ENCODE results near the gene GNG4.

Gene GNG4

DNA sequence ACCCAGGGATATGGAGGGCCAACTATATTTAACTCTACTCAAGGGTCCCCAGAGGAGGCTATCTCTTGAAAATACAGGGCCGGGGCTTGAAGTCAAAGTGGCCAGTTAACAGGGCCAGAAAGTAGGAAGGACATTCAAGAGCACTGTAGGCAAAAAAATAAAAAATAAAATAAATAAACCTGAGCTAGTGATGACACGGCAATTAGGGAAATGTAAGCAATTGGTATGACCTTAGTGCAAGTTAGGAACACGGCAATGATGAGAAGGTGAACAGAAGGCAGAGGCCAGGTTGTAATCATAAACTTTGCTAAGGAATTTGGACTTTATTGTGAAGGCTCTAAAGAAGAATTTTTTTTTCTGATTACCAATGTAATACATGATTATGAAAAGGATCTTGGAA lies 142.0 kb downstream of the GNG4 start:
- DNase-seq (ENCODE audit: low read depth, low spot score) = no peak
- no peak for TF ChIP-seq CTCF (IDR thresholded peaks at IDR 0.05; ENCODE audit: low read depth, low read length)
- in situ Hi-C loops (cut with HindIII; ENCODE audit: low sequenced_read_pairs) = no loop called here
- H3K4me3 ChIP-seq (ENCODE audit: low read depth, low read length) = no peak overlapping the region

GRCh38 chr1:235504494-235505222 lies 144.9 kb downstream of the GNG4 start:
- in situ Hi-C loops (cut with HindIII; ENCODE audit: low sequenced_read_pairs) = no loop called here
- TF ChIP-seq CTCF (IDR thresholded peaks at IDR 0.05; ENCODE audit: low read depth, low read length) = peak; percentile 85
- DNase-seq (ENCODE audit: low read depth, low spot score) = peak; percentile 100
- peak overlapping the region; percentile 74 for H3K4me3 ChIP-seq (ENCODE audit: low read depth, low read length)

- no peak for TF ChIP-seq CTCF (IDR thresholded peaks at IDR 0.05; ENCODE audit: low read depth, low read length)
- no peak for DNase-seq (ENCODE audit: low read depth, low spot score)
- H3K4me3 ChIP-seq (ENCODE audit: low read depth, low read length) = peak within 1 kb of the TSS; percentile 74
- in situ Hi-C loops (cut with HindIII; ENCODE audit: low sequenced_read_pairs) = no loop called here
Measured at GRCh38 chr1:235504122-235504493, 145.5 kb downstream of the GNG4 start, which contains the start of gene B3GALNT2. TSS of gene B3GALNT2 (minus strand) at chr1:235504452. CDS start at chr1:235504252, 200 bp downstream.

DNA sequence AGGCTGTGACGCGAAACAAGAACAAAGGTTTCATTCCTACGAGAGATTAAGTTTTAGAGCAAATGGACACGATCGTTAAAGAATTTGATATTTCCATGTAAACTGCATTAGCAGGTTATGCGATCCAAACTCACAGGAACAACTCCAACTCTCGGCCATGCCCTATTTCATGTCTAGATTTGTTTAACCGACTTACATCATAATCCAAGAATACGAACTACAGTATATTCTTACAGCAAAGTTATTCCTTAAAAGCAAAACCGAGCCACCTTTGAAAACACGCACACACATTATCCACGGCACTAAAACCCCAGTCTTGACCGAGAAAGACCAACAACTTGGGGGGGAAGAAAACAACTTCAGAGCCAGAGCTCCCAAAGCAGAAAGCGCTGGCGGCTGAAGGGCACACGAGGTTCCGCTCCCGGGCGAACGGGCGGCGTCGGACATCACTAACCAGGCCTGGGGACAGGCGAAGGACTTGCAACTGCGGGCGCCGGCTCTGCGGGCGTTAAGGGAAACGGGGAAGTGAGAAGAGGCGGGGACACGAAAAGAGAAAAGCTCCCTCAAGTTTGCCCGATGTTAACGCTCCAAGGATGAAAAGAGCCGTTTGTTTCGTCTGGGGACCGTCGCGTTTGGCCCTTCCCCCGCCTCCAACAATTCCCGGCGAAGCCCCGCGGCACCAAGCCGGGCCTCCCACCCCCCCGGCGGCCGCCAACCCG lies 146.0 kb downstream of the GNG4 start:
- DNase-seq (ENCODE audit: low read depth, low spot score) = peak; percentile 72
- TF ChIP-seq CTCF (IDR thresholded peaks at IDR 0.05; ENCODE audit: low read depth, low read length) = no peak
- peak overlapping the region; percentile 74 for H3K4me3 ChIP-seq (ENCODE audit: low read depth, low read length)
- in situ Hi-C loops (cut with HindIII; ENCODE audit: low sequenced_read_pairs) = no loop called here

GRCh38 chr1:235502601-235503402 lies 146.8 kb downstream of the GNG4 start:
- no peak for TF ChIP-seq CTCF (IDR thresholded peaks at IDR 0.05; ENCODE audit: low read depth, low read length)
- DNase-seq (ENCODE audit: low read depth, low spot score) = peak; percentile 47
- in situ Hi-C loops (cut with HindIII; ENCODE audit: low sequenced_read_pairs) = no loop called here
- peak overlapping the region; percentile 74 for H3K4me3 ChIP-seq (ENCODE audit: low read depth, low read length)

GRCh38 chr1:235500971-235501540 lies 148.5 kb downstream of the GNG4 start:
- no peak overlapping the region for H3K4me3 ChIP-seq (ENCODE audit: low read depth, low read length)
- in situ Hi-C loops (cut with HindIII; ENCODE audit: low sequenced_read_pairs) = no loop called here
- DNase-seq (ENCODE audit: low read depth, low spot score) = peak; percentile 11
- TF ChIP-seq CTCF (IDR thresholded peaks at IDR 0.05; ENCODE audit: low read depth, low read length) = no peak
